Gastrocnemius medialis (tissue), 4 donors: ENCODE results near the gene CWC25.

Experiments
- POLR2A ChIP-seq, 2 donors: fragments of 450-650 bp; IDR thresholded peaks; one replicate each; pipeline ENCODE4 v1.6.1; 2017; ENCODE audit warnings: antibody characterized with exemption in 2 of 2, mild to moderate bottlenecking in 2 of 2, moderate library complexity in 2 of 2
- TF ChIP-seq, protein P1 (sequence below), 5 experiments: fragments of 450-650 bp in 3 of 5; fragments of 200-600 bp in 2 of 5; sonication (generic) in 2 of 5; IDR thresholded peaks in 4 of 5; conservative IDR thresholded peaks in 1 of 5; 1 replicate in 4 of 5; 2 replicates in 1 of 5; pipeline ENCODE4 v1.5.1; 2016 to 2019; ENCODE audit warnings: antibody characterized with exemption in 5 of 5, mild to moderate bottlenecking in 3 of 5, moderate library complexity in 3 of 5

GRCh38 chr17:38751144-38751807 is 73.8 kb downstream of the CWC25 start:
- TF ChIP-seq, protein P1, sequence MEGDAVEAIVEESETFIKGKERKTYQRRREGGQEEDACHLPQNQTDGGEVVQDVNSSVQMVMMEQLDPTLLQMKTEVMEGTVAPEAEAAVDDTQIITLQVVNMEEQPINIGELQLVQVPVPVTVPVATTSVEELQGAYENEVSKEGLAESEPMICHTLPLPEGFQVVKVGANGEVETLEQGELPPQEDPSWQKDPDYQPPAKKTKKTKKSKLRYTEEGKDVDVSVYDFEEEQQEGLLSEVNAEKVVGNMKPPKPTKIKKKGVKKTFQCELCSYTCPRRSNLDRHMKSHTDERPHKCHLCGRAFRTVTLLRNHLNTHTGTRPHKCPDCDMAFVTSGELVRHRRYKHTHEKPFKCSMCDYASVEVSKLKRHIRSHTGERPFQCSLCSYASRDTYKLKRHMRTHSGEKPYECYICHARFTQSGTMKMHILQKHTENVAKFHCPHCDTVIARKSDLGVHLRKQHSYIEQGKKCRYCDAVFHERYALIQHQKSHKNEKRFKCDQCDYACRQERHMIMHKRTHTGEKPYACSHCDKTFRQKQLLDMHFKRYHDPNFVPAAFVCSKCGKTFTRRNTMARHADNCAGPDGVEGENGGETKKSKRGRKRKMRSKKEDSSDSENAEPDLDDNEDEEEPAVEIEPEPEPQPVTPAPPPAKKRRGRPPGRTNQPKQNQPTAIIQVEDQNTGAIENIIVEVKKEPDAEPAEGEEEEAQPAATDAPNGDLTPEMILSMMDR (IDR thresholded peaks at IDR 0.05 in 4 of 5, conservative IDR thresholded peaks at IDR 0.05 in 1 of 5): no peak
- TF ChIP-seq POLR2A (IDR thresholded peaks at IDR 0.05): no peak
